Mucosa of gallbladder (tissue), 1 donor: Measurements from ENCODE around the gene TRRAP. TPM values are rescaled to one million over a fixed set of nuclear protein-coding genes. Genes with fewer than 3 reads are reported as not detected.
"Not testable (repeated sequence)": the region's sequence is repeated elsewhere in the genome, so short reads cannot be mapped to it uniquely, and the experiment has no call there.

ENCODE experiments used
- DNase-seq: peaks from one replicate; pipeline ENCODE4 v3.0.0-alpha.2; 2020; ENCODE audit warnings: low spot score
- total RNA-seq: library from RNA; stranded (reverse); gene quantifications from one replicate; pipeline ENCODE4 v1.2.1, GENCODE V29; 2021
- donor health status: DM: no; HTN: no; CAD: no.

The TRRAP gene
- total RNA-seq, 1 donor from 2014 or later = 41.1 TPM

GRCh38 chr7:99029466-99030435 lies 151.4 kb downstream of the TRRAP start:
- no peak for DNase-seq

- DNase-seq = no peak
These were observed 152.1 kb downstream of the TRRAP start for GRCh38 chr7:99030457-99030856.

- DNase-seq = no peak
These were observed 152.6 kb downstream of the TRRAP start for GRCh38 chr7:99030951-99031350.

GRCh38 chr7:99031496-99031895 lies 153.2 kb downstream of the TRRAP start:
- DNase-seq = no peak

- DNase-seq = no peak
These were observed 154.6 kb downstream of the TRRAP start for GRCh38 chr7:99032928-99033327.

GRCh38 chr7:99033765-99034164 lies 155.4 kb downstream of the TRRAP start:
- no peak for DNase-seq

- DNase-seq = no peak
These were observed 156.8 kb downstream of the TRRAP start for GRCh38 chr7:99034932-99035722.

GRCh38 chr7:99035723-99036545 lies 157.6 kb downstream of the TRRAP start:
- DNase-seq = no peak

- DNase-seq = no peak
These were observed 158.3 kb downstream of the TRRAP start for GRCh38 chr7:99036546-99037111.

- DNase-seq = no peak
These were observed 159.1 kb downstream of the TRRAP start for GRCh38 chr7:99037327-99037940.

- DNase-seq = no peak
These were observed 159.9 kb downstream of the TRRAP start for GRCh38 chr7:99038086-99038855.

- DNase-seq = no peak
These were observed 161.1 kb downstream of the TRRAP start for GRCh38 chr7:99039384-99039891.

- DNase-seq = peak; percentile 89
These were observed 162.0 kb downstream of the TRRAP start for GRCh38 chr7:99040104-99040958.

GRCh38 chr7:99041526-99041925 lies 163.2 kb downstream of the TRRAP start:
- DNase-seq = peak; percentile 31

GRCh38 chr7:99042957-99043356 lies 164.6 kb downstream of the TRRAP start:
- DNase-seq = no peak

GRCh38 chr7:99044858-99045257 lies 166.5 kb downstream of the TRRAP start:
- DNase-seq = not testable (repeated sequence)

GRCh38 chr7:99046262-99046661 lies 167.9 kb downstream of the TRRAP start:
- DNase-seq = not testable (repeated sequence)

GRCh38 chr7:99046722-99047121 lies 168.4 kb downstream of the TRRAP start:
- no peak for DNase-seq

GRCh38 chr7:99047526-99048077 lies 169.3 kb downstream of the TRRAP start:
- no peak for DNase-seq
